Measurements from ENCODE around the gene RGS8.

Gene RGS8

GRCh38 chr1:182723200-182723599 is 38.8 kb upstream of the RGS8 start:
- TF ChIP-seq FOXP2 (optimal IDR thresholded peaks at IDR 0.05; ENCODE audit: borderline replicate concordance, extremely low read depth, extremely low read length, insufficient read depth) (no peak), POLR2AphosphoS5 (IDR thresholded peaks at IDR 0.05; ENCODE audit: low read depth, low read length) (no peak), TAF1 (IDR thresholded peaks at IDR 0.05; ENCODE audit: borderline replicate concordance, insufficient read depth, low read length) (no peak)

GRCh38 chr1:182721525-182721924 is 37.1 kb upstream of the RGS8 start:
- TF ChIP-seq TAF1 (IDR thresholded peaks at IDR 0.05; ENCODE audit: borderline replicate concordance, insufficient read depth, low read length), result no peak
- TF ChIP-seq POLR2AphosphoS5 (IDR thresholded peaks at IDR 0.05; ENCODE audit: low read depth, low read length), result no peak
- TF ChIP-seq REST (IDR thresholded peaks at IDR 0.05; ENCODE audit: insufficient read depth in 1 of 2, low read depth in 2 of 2, low read length in 2 of 2), result no peak
- TF ChIP-seq SIN3A (IDR thresholded peaks at IDR 0.05; ENCODE audit: borderline replicate concordance, insufficient read depth, low read length), result no peak
- TF ChIP-seq FOXP2 (optimal IDR thresholded peaks at IDR 0.05; ENCODE audit: borderline replicate concordance, extremely low read depth, extremely low read length, insufficient read depth), result no peak

GRCh38 chr1:182720463-182720862 is 36.1 kb upstream of the RGS8 start:
- TF ChIP-seq POLR2AphosphoS5 (IDR thresholded peaks at IDR 0.05; ENCODE audit: low read depth, low read length) (no peak), SIN3A (IDR thresholded peaks at IDR 0.05; ENCODE audit: borderline replicate concordance, insufficient read depth, low read length) (no peak), FOXP2 (optimal IDR thresholded peaks at IDR 0.05; ENCODE audit: borderline replicate concordance, extremely low read depth, extremely low read length, insufficient read depth) (no peak), TAF1 (IDR thresholded peaks at IDR 0.05; ENCODE audit: borderline replicate concordance, insufficient read depth, low read length) (no peak), REST (IDR thresholded peaks at IDR 0.05; ENCODE audit: insufficient read depth in 1 of 2, low read depth in 2 of 2, low read length in 2 of 2) (no peak)

GRCh38 chr1:182719553-182719952 is 35.2 kb upstream of the RGS8 start:
- TF ChIP-seq SIN3A (IDR thresholded peaks at IDR 0.05; ENCODE audit: borderline replicate concordance, insufficient read depth, low read length) (no peak), FOXP2 (optimal IDR thresholded peaks at IDR 0.05; ENCODE audit: borderline replicate concordance, extremely low read depth, extremely low read length, insufficient read depth) (no peak), TAF1 (IDR thresholded peaks at IDR 0.05; ENCODE audit: borderline replicate concordance, insufficient read depth, low read length) (no peak)

- TF ChIP-seq FOXP2 (optimal IDR thresholded peaks at IDR 0.05; ENCODE audit: borderline replicate concordance, extremely low read depth, extremely low read length, insufficient read depth) (no peak), REST (IDR thresholded peaks at IDR 0.05; ENCODE audit: insufficient read depth in 1 of 2, low read depth in 2 of 2, low read length in 2 of 2) (no peak), TAF1 (IDR thresholded peaks at IDR 0.05; ENCODE audit: borderline replicate concordance, insufficient read depth, low read length) (no peak), POLR2AphosphoS5 (IDR thresholded peaks at IDR 0.05; ENCODE audit: low read depth, low read length) (no peak), SIN3A (IDR thresholded peaks at IDR 0.05; ENCODE audit: borderline replicate concordance, insufficient read depth, low read length) (no peak)
Observed at GRCh38 chr1:182718311-182718710, 33.9 kb upstream of the RGS8 start.

- TF ChIP-seq FOXP2 (optimal IDR thresholded peaks at IDR 0.05; ENCODE audit: borderline replicate concordance, extremely low read depth, extremely low read length, insufficient read depth) (no peak), POLR2AphosphoS5 (IDR thresholded peaks at IDR 0.05; ENCODE audit: low read depth, low read length) (no peak), TAF1 (IDR thresholded peaks at IDR 0.05; ENCODE audit: borderline replicate concordance, insufficient read depth, low read length) (no peak)
Observed at GRCh38 chr1:182716740-182717720, 32.6 kb upstream of the RGS8 start.

All from PFSK-1 (cell line).